Mesenchymal stem cell (in vitro differentiated cells and primary cell): ENCODE results near the gene TMEM63A.

Source experiments
- DNase-seq: peaks from one replicate; pipeline ENCODE4 v3.0.0-alpha.2; 2013
- H2AFZ ChIP-seq: one replicate; pipeline ENCODE4 v1.6.1; 2013; ENCODE audit warnings: low read depth, mild to moderate bottlenecking, control low read depth, inconsistent platforms, low read length, moderate library complexity
- H2AK5ac ChIP-seq: 2 replicates; pipeline ENCODE4 v1.6.1; 2013; ENCODE audit warnings: low read length, moderate library complexity, mild to moderate bottlenecking, inconsistent platforms; ENCODE audit not compliant: severe bottlenecking
- H2BK120ac ChIP-seq: one replicate; pipeline ENCODE4 v1.6.1; 2013; ENCODE audit warnings: low read depth, mild to moderate bottlenecking, inconsistent platforms, low read length, moderate library complexity
- H2BK12ac ChIP-seq, 2 experiments: one replicate each; pipeline ENCODE4 v1.6.1; 2013; ENCODE audit warnings: inconsistent platforms in 2 of 2, low read length in 2 of 2, mild to moderate bottlenecking in 2 of 2, moderate library complexity in 2 of 2, control low read depth in 1 of 2
- H2BK15ac ChIP-seq: one replicate; pipeline ENCODE4 v1.6.1; 2013; ENCODE audit warnings: mild to moderate bottlenecking, low read depth, inconsistent platforms; ENCODE audit not compliant: poor library complexity, severe bottlenecking
- H2BK5ac ChIP-seq: 2 replicates; pipeline ENCODE4 v1.6.1; 2013; ENCODE audit warnings: low read depth, mild to moderate bottlenecking, low read length, control low read depth, inconsistent platforms; ENCODE audit not compliant: poor library complexity, severe bottlenecking
- H3K14ac ChIP-seq, 2 experiments: one replicate each; pipeline ENCODE4 v1.6.1; 2013; ENCODE audit warnings: inconsistent platforms in 2 of 2, low read length in 2 of 2, control low read depth in 1 of 2, mild to moderate bottlenecking in 1 of 2, moderate library complexity in 1 of 2
- H3K18ac ChIP-seq, 2 experiments: one replicate each; pipeline ENCODE4 v1.6.1; 2013; ENCODE audit warnings: inconsistent platforms in 2 of 2, low read length in 2 of 2, control low read depth in 1 of 2, low read depth in 1 of 2, mild to moderate bottlenecking in 1 of 2
- H3K23ac ChIP-seq, 2 experiments: one replicate each; pipeline ENCODE4 v1.6.1; 2013; ENCODE audit warnings: inconsistent platforms in 2 of 2, low read length in 2 of 2, mild to moderate bottlenecking in 2 of 2, moderate library complexity in 2 of 2, control low read depth in 1 of 2
- H3K27ac ChIP-seq: 2 replicates; pipeline ENCODE4 v1.5.1; 2013; ENCODE audit warnings: mild to moderate bottlenecking, moderate library complexity, low read length, control low read depth, inconsistent platforms; ENCODE audit not compliant: poor library complexity, severe bottlenecking
- H3K27me3 ChIP-seq, 2 experiments: 2 replicates each; pipeline versions ENCODE4 v1.6.1 to v1.7.0; 2013; ENCODE audit warnings: low read length in 2 of 2, mild to moderate bottlenecking in 2 of 2, moderate library complexity in 2 of 2, control low read depth in 1 of 2, inconsistent platforms in 1 of 2; ENCODE audit not compliant: control insufficient read depth in 1 of 2, insufficient read depth in 1 of 2
- H3K36me3 ChIP-seq, 2 experiments: 2 replicates each; pipeline versions ENCODE4 v1.6.1 to v1.7.0; 2013; ENCODE audit warnings: low read length in 2 of 2, control low read depth in 1 of 2, inconsistent platforms in 1 of 2, low read depth in 1 of 2, mild to moderate bottlenecking in 1 of 2; ENCODE audit not compliant: insufficient read depth in 2 of 2, control insufficient read depth in 1 of 2
- H3K4ac ChIP-seq, 2 experiments: one replicate each; pipeline ENCODE4 v1.6.1; 2013; ENCODE audit warnings: inconsistent platforms in 2 of 2, low read length in 2 of 2, mild to moderate bottlenecking in 2 of 2, moderate library complexity in 2 of 2, control low read depth in 1 of 2, low read depth in 1 of 2
- H3K4me1 ChIP-seq: 2 replicates; pipeline ENCODE4 v1.6.1; 2013; ENCODE audit warnings: low read depth, low read length, control low read depth; ENCODE audit not compliant: control insufficient read depth, insufficient read depth
- H3K4me2 ChIP-seq: 2 replicates; pipeline ENCODE4 v1.6.1; 2013; ENCODE audit warnings: low read length, mild to moderate bottlenecking, inconsistent platforms; ENCODE audit not compliant: poor library complexity, severe bottlenecking
- H3K4me3 ChIP-seq, 2 experiments: 2 replicates each; pipeline versions ENCODE4 v1.5.1 to v1.7.0; 2013; ENCODE audit warnings: low read length in 2 of 2, mild to moderate bottlenecking in 2 of 2, control low read depth in 1 of 2, low read depth in 1 of 2; ENCODE audit not compliant: insufficient read depth in 1 of 2
- H3K79me1 ChIP-seq: replicated peaks from 2 replicates; pipeline ENCODE4 v1.6.1; 2013; ENCODE audit warnings: mild to moderate bottlenecking, control low read depth, low read length, inconsistent platforms; ENCODE audit not compliant: poor library complexity, severe bottlenecking
- H3K9ac ChIP-seq: 2 replicates; pipeline ENCODE4 v1.7.0; 2013; ENCODE audit warnings: mild to moderate bottlenecking, low read length, moderate library complexity
- H3K9me3 ChIP-seq: 2 replicates; pipeline ENCODE4 v1.7.0; 2013; ENCODE audit warnings: mild to moderate bottlenecking, low read length; ENCODE audit not compliant: control insufficient read depth
- H4K8ac ChIP-seq: one replicate; pipeline ENCODE4 v1.6.1; 2013; ENCODE audit warnings: inconsistent platforms, mild to moderate bottlenecking, low read length, moderate library complexity
- H4K91ac ChIP-seq: one replicate; pipeline ENCODE4 v1.6.1; 2013; ENCODE audit warnings: mild to moderate bottlenecking, low read length, inconsistent platforms
- WGBS: methylation state at CpG from one replicate; pipeline ENCODE4 v1.1.7; 2013; ENCODE audit warnings: mixed read lengths; 5-methylcytosine and 5-hydroxymethylcytosine counted together

Gene TMEM63A

GRCh38 chr1:225866981-225867380 lies 15.2 kb downstream of the TMEM63A start:
- H3K79me1 ChIP-seq: no peaks in the 10 kb centered on the region
- no peak overlapping the region for H2BK120ac ChIP-seq
- H3K4ac ChIP-seq: no peak overlapping the region
- no peak overlapping the region for H2BK5ac ChIP-seq
- no peak overlapping the region for H3K23ac ChIP-seq
- H4K91ac ChIP-seq: no peak overlapping the region
- no peak overlapping the region for H4K8ac ChIP-seq
- peaks cover 25% of the 10 kb centered on the region for H3K4me1 ChIP-seq
- H3K27ac ChIP-seq: no peak overlapping the region
- H3K18ac ChIP-seq: no peak overlapping the region
- no peak overlapping the region for H3K14ac ChIP-seq
- no peak overlapping the region for H2AFZ ChIP-seq
- H3K4me2 ChIP-seq: no peak overlapping the region
- H3K9ac ChIP-seq: no peak overlapping the region
- H2AK5ac ChIP-seq: no peak overlapping the region
- no peak overlapping the region for H2BK15ac ChIP-seq
- no peak for DNase-seq
- no peaks in the 10 kb centered on the region for H3K9me3 ChIP-seq
- H2BK12ac ChIP-seq: no peak overlapping the region
- no peak overlapping the region for H3K4me3 ChIP-seq
- 80% methylated on average over 5 of the region's 6 CpGs for WGBS
- no peaks in the 10 kb centered on the region for H3K27me3 ChIP-seq
- H3K36me3 ChIP-seq: peaks cover 48 to 85% of the 10 kb centered on the region in 2 experiments

GRCh38 chr1:225866061-225866837 lies 15.9 kb downstream of the TMEM63A start:
- Histone ChIP-seq H2AK5ac (no peak overlapping the region), H4K8ac (no peak overlapping the region), H3K18ac (no peak overlapping the region), H3K23ac (no peak overlapping the region), H2BK12ac (no peak overlapping the region), H3K4me3 (no peak overlapping the region), H3K27ac (no peak overlapping the region), H2AFZ (no peak overlapping the region), H2BK15ac (no peak overlapping the region), H3K4ac (no peak overlapping the region), H3K9ac (no peak overlapping the region), H4K91ac (no peak overlapping the region), H3K4me2 (no peak overlapping the region), H3K27me3 (no peaks in the 10 kb centered on the region), H3K14ac (peak overlapping the region in 1 of 2 experiments; percentile 53), H3K4me1 (peaks cover 21% of the 10 kb centered on the region), H3K36me3 (peaks cover 52 to 85% of the 10 kb centered on the region in 2 experiments), H3K9me3 (no peaks in the 10 kb centered on the region), H2BK5ac (no peak overlapping the region), H3K79me1 (no peaks in the 10 kb centered on the region), H2BK120ac (no peak overlapping the region)
- peak; percentile 54 for DNase-seq
- 76% methylated on average over 7 of the region's 8 CpGs for WGBS

GRCh38 chr1:225865514-225865913 lies 16.7 kb downstream of the TMEM63A start:
- Histone ChIP-seq H3K4me2 (no peak overlapping the region), H3K18ac (no peak overlapping the region), H3K4me1 (peaks cover 21% of the 10 kb centered on the region), H2BK5ac (no peak overlapping the region), H2AFZ (no peak overlapping the region), H3K4ac (no peak overlapping the region), H3K23ac (no peak overlapping the region), H3K4me3 (no peak overlapping the region), H3K14ac (no peak overlapping the region), H2BK15ac (no peak overlapping the region), H3K9ac (no peak overlapping the region), H3K36me3 (peaks cover 57 to 85% of the 10 kb centered on the region in 2 experiments), H3K9me3 (no peaks in the 10 kb centered on the region), H4K8ac (peak overlapping the region; percentile 57), H3K79me1 (no peaks in the 10 kb centered on the region), H3K27me3 (no peaks in the 10 kb centered on the region), H2BK12ac (no peak overlapping the region), H3K27ac (no peak overlapping the region), H2AK5ac (no peak overlapping the region), H2BK120ac (no peak overlapping the region), H4K91ac (peak overlapping the region; percentile 7)
- DNase-seq: no peak
- WGBS: 96% methylated on average over 13 of the region's 13 CpGs

- Histone ChIP-seq H3K4me1 (peaks cover 21% of the 10 kb centered on the region), H3K9me3 (no peaks in the 10 kb centered on the region), H2BK5ac (no peak overlapping the region), H3K14ac (no peak overlapping the region), H4K8ac (no peak overlapping the region), H2BK120ac (no peak overlapping the region), H3K18ac (no peak overlapping the region), H3K23ac (no peak overlapping the region), H2AFZ (no peak overlapping the region), H3K36me3 (peaks cover 56 to 85% of the 10 kb centered on the region in 2 experiments), H3K9ac (no peak overlapping the region), H4K91ac (no peak overlapping the region), H3K4me3 (no peak overlapping the region), H3K4me2 (no peak overlapping the region), H2AK5ac (no peak overlapping the region), H3K27ac (no peak overlapping the region), H3K27me3 (no peaks in the 10 kb centered on the region), H3K79me1 (no peaks in the 10 kb centered on the region), H2BK12ac (no peak overlapping the region), H3K4ac (no peak overlapping the region), H2BK15ac (no peak overlapping the region)
- DNase-seq: no peak
- 100% methylated on average over 5 of the region's 5 CpGs for WGBS
These were observed 19.0 kb downstream of the TMEM63A start for GRCh38 chr1:225863167-225863566.
